MV-4-11 (cell line): ENCODE measurements around the gene KRT76.

Experiments used
- DNase-seq: peaks from one replicate; lab custom pipeline; 2025; lab: John Stamatoyannopoulos, UW

KRT76 gene

GRCh38 chr12:52813203-52813819, 36.2 kb upstream of the KRT76 start:
- no peak for DNase-seq

- DNase-seq = no peak
These were observed 35.6 kb upstream of the KRT76 start for GRCh38 chr12:52812749-52813148.

- no peak for DNase-seq
These were observed 34.9 kb upstream of the KRT76 start for GRCh38 chr12:52812073-52812400.

GRCh38 chr12:52811191-52812072, 34.3 kb upstream of the KRT76 start:
- no peak for DNase-seq

GRCh38 chr12:52810554-52810953, 33.4 kb upstream of the KRT76 start:
- no peak for DNase-seq

GRCh38 chr12:52809166-52809565, 32.0 kb upstream of the KRT76 start:
- no peak for DNase-seq

- DNase-seq = no peak
These were observed 31.5 kb upstream of the KRT76 start for GRCh38 chr12:52808573-52809160.

GRCh38 chr12:52807544-52808470, 30.7 kb upstream of the KRT76 start:
- DNase-seq = no peak

- DNase-seq = no peak
These were observed 29.8 kb upstream of the KRT76 start for GRCh38 chr12:52806821-52807543.

GRCh38 chr12:52806169-52806811, 29.1 kb upstream of the KRT76 start:
- DNase-seq = no peak

GRCh38 chr12:52805739-52806138, 28.6 kb upstream of the KRT76 start:
- DNase-seq = no peak

GRCh38 chr12:52805000-52805399, 27.9 kb upstream of the KRT76 start:
- DNase-seq = peak; percentile 34

GRCh38 chr12:52802442-52802841, 25.3 kb upstream of the KRT76 start:
- DNase-seq = no peak

- no peak for DNase-seq
These were observed 24.6 kb upstream of the KRT76 start for GRCh38 chr12:52801773-52802172.

- no peak for DNase-seq
These were observed 23.2 kb upstream of the KRT76 start for GRCh38 chr12:52800259-52800917.

GRCh38 chr12:52799505-52800211, 22.5 kb upstream of the KRT76 start:
- DNase-seq = no peak

- no peak for DNase-seq
These were observed 21.7 kb upstream of the KRT76 start for GRCh38 chr12:52798671-52799504.

GRCh38 chr12:52798003-52798670, 21.0 kb upstream of the KRT76 start:
- DNase-seq = no peak
